LNCAP (cell line): ENCODE measurements around the gene TACC2.

ENCODE experiments used
- CTCF ChIP-seq: fragments of 450-650 bp; IDR thresholded peaks from 2 replicates; pipeline ENCODE4 v1.5.1; 2017; ENCODE audit warnings: mild to moderate bottlenecking

Gene TACC2

GRCh38 chr10:121988361-121989324, at the start of gene TACC2:
Gene TACC2, plus strand, starts transcription at chr10:121989163. Its CDS starts 32,819 bp downstream, at chr10:122021982.
- TF ChIP-seq CTCF = no peak

- no peak for TF ChIP-seq CTCF
Measured at GRCh38 chr10:121941532-121941931, 47.4 kb upstream of the TACC2 start.

- no peak for TF ChIP-seq CTCF
Measured at GRCh38 chr10:121942749-121943416, 46.1 kb upstream of the TACC2 start.

GRCh38 chr10:121947343-121948330, 41.3 kb upstream of the TACC2 start:
- no peak for TF ChIP-seq CTCF

- TF ChIP-seq CTCF = no peak
Measured at GRCh38 chr10:121949049-121949448, 39.9 kb upstream of the TACC2 start.

- TF ChIP-seq CTCF = no peak
Measured at GRCh38 chr10:121949451-121949850, 39.5 kb upstream of the TACC2 start.

- no peak for TF ChIP-seq CTCF
Measured at GRCh38 chr10:121952226-121952625, 36.7 kb upstream of the TACC2 start.
